Liver (tissue), 3 donors: ENCODE measurements around the gene CPSF3.

ENCODE experiments used
- ATF3 ChIP-seq: IDR thresholded peaks from 2 replicates; pipeline ENCODE4 v1.6.1; 2016; ENCODE audit warnings: antibody characterized with exemption
- CTCF ChIP-seq: fragments of 150-350 bp; IDR thresholded peaks from 2 replicates; pipeline ENCODE4 v1.5.1; 2017; ENCODE audit warnings: improper control_type of control experiment, low read depth, low read length; ENCODE audit not compliant: missing input control
- MAX ChIP-seq: IDR thresholded peaks from 2 replicates; pipeline ENCODE4 v1.6.1; 2016; ENCODE audit warnings: antibody characterized with exemption
- donor health status: healthy.
- donor health status: healthy.

- TF ChIP-seq CTCF (no peak), MAX (no peak), ATF3 (no peak)
Observed at GRCh38 chr2:9480157-9480556, 56.7 kb downstream of the CPSF3 start.
